IMR-90 (cell line): ENCODE measurements around the gene ZDHHC17.

Experiments
- CEBPB ChIP-seq: IDR thresholded peaks from 2 replicates; pipeline ENCODE4 v1.6.1; 2012; ENCODE audit warnings: low read depth, low read length, improper control_type of control experiment
- CHD1 ChIP-seq: IDR thresholded peaks from 2 replicates; pipeline ENCODE4 v1.6.1; 2012; ENCODE audit warnings: low read depth, low read length, improper control_type of control experiment
- CTCF ChIP-seq: conservative IDR thresholded peaks from 2 replicates; pipeline ENCODE4 v1.5.1; 2012; ENCODE audit warnings: mild to moderate bottlenecking, low read depth, low read length, improper control_type of control experiment
- ELK1 ChIP-seq: fragments of 150-350 bp; IDR thresholded peaks from 2 replicates; pipeline ENCODE4 v1.6.1; 2016; ENCODE audit warnings: low read depth, mild to moderate bottlenecking, low read length, moderate library complexity, borderline replicate concordance
- FOS ChIP-seq: fragments of 150-350 bp; IDR thresholded peaks from 2 replicates; pipeline ENCODE4 v1.6.1; 2016; ENCODE audit warnings: low read depth, low read length
- NFE2L2 ChIP-seq: fragments of 150-350 bp; IDR thresholded peaks from 2 replicates; pipeline ENCODE4 v1.6.1; 2016; ENCODE audit warnings: low read depth, mild to moderate bottlenecking, low read length
- RFX5 ChIP-seq: IDR thresholded peaks from 2 replicates; pipeline ENCODE4 v1.8.0; 2012; ENCODE audit warnings: low read depth, mild to moderate bottlenecking, low read length, moderate library complexity
- SMC3 ChIP-seq: fragments of 150-350 bp; IDR thresholded peaks from 2 replicates; pipeline ENCODE4 v1.6.1; 2016; ENCODE audit warnings: low read depth, mild to moderate bottlenecking, antibody characterized with exemption, low read length, moderate library complexity
- USF2 ChIP-seq: fragments of 150-350 bp; IDR thresholded peaks from 2 replicates; pipeline ENCODE4 v1.6.1; 2017; ENCODE audit warnings: mild to moderate bottlenecking, antibody characterized with exemption, low read length, low read depth

GRCh38 chr12:76811976-76812375, 48.1 kb downstream of the ZDHHC17 start:
- TF ChIP-seq ELK1 (no peak), SMC3 (no peak), USF2 (no peak), CHD1 (no peak), CTCF (no peak), NFE2L2 (no peak), RFX5 (no peak), CEBPB (peak; percentile 41), FOS (no peak)
